ENCODE measurements around the gene SEC61A2. TPM values are rescaled to one million over a fixed set of nuclear protein-coding genes. Genes with fewer than 3 reads are reported as not detected.
A peak's percentile ranks its signal among the peaks of the same experiment; 100 is the strongest.

SEC61A2 gene
- total RNA-seq, 1 experiment from 2014 or later: 14.0 TPM

- H3K36me3 ChIP-seq: peaks cover 21% of the 10 kb centered on the region
- no peaks in the 10 kb centered on the region for H3K4me1 ChIP-seq
- no peak overlapping the region for H3K4me3 ChIP-seq
Measured at GRCh38 chr10:12180221-12180974, 50.9 kb downstream of the SEC61A2 start.

DNA sequence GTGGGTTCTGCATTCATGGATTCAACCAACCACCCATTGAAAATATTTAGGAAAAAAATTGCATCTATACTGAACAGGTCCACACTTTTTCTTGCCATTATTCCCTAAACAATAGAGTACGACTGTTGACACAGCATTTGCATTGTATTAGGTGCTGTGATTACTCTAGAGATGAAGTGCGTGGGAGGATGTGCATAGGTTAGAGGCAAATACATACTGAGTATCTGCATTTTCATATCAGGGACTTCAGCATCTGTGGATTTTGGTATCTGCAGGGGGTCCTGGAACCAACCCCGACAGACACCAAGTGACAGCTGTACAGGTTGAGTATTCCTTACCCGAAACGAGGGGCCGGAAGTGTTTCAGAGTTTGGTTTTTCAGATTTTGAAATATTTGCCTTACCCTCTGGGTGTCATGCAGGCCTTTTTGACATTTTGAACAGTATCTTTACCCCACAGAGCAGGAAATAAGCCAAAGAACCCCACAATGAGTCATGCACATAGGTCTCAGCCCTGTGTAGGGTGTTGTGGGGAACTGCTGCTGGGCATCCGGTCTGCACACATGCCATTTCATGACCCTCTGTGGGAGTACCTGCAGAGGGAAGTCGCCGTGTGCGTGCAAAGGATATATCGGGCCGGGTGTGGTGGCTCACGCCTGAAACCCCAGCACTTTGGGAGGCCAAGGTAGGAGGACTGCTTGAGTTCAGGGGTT, 51.7 kb downstream of the SEC61A2 start:
- DNase-seq: no peak
- no peaks in the 10 kb centered on the region for H3K4me1 ChIP-seq
- H3K27ac ChIP-seq: no peak overlapping the region
- no peak overlapping the region for H3K4me3 ChIP-seq
- H3K27me3 ChIP-seq: no peaks in the 10 kb centered on the region
- peaks cover 24% of the 10 kb centered on the region for H3K36me3 ChIP-seq
- H3K9me3 ChIP-seq (replicated peaks): no peaks in the 10 kb centered on the region

More at GRCh38 chr10:12180221-12180974, 50.9 kb downstream of the SEC61A2 start:
- H3K27me3 ChIP-seq: no peaks in the 10 kb centered on the region
- no peak overlapping the region for H3K27ac ChIP-seq
- no peak for DNase-seq
- H3K9me3 ChIP-seq (replicated peaks): no peaks in the 10 kb centered on the region

GRCh38 chr10:12184165-12184564, 54.7 kb downstream of the SEC61A2 start:
- H3K9me3 ChIP-seq (replicated peaks): no peaks in the 10 kb centered on the region
- H3K27me3 ChIP-seq: no peaks in the 10 kb centered on the region
- no peaks in the 10 kb centered on the region for H3K4me1 ChIP-seq
- peaks cover 9% of the 10 kb centered on the region for H3K36me3 ChIP-seq
- H3K4me3 ChIP-seq: no peak overlapping the region
- no peak overlapping the region for H3K27ac ChIP-seq
- no peak for DNase-seq

- Histone ChIP-seq H3K9me3 (replicated peaks) (no peaks in the 10 kb centered on the region), H3K4me3 (no peak overlapping the region), H3K4me1 (peaks cover under 1% of the 10 kb centered on the region; the same call in 1 of the 2 replicates), H3K27ac (no peak overlapping the region), H3K27me3 (no peaks in the 10 kb centered on the region), H3K36me3 (peaks cover 9% of the 10 kb centered on the region)
- no peak for DNase-seq
Measured at GRCh38 chr10:12186323-12186722, 56.8 kb downstream of the SEC61A2 start.

DNA sequence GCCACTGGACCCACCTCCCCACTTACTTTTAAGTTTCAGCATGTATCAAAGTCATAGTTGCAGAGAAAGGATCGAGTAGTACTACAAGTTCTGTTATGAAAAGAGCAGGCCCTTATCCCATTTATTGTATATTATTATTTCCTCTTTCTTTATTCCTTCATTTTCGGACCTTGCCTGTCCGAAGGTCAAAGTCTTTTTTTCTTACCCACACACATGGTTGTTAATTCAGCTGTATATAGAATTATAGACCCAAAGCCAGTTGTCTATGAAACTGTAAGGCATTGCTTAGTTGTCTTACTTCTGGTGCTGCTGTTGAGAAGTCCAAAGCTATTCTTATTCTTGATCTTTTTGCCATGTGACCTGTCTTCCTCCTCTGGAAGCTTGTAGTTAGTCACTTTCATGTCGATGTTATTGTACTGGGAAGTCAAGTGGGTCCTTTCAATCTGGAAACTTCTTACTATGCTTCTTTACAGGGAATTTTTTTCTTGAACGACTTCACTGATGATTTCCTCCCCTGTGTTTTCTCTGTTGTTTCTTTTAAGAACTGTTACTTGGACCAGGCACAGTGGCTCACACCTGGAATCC, 57.9 kb downstream of the SEC61A2 start:
- DNase-seq: no peak
- no peak overlapping the region for H3K27ac ChIP-seq
- no peak overlapping the region for H3K4me3 ChIP-seq
- no peaks in the 10 kb centered on the region for H3K27me3 ChIP-seq
- no peaks in the 10 kb centered on the region for H3K9me3 ChIP-seq (replicated peaks)
- H3K4me1 ChIP-seq: peaks cover 4% of the 10 kb centered on the region
- peaks cover 9% of the 10 kb centered on the region for H3K36me3 ChIP-seq

DNA sequence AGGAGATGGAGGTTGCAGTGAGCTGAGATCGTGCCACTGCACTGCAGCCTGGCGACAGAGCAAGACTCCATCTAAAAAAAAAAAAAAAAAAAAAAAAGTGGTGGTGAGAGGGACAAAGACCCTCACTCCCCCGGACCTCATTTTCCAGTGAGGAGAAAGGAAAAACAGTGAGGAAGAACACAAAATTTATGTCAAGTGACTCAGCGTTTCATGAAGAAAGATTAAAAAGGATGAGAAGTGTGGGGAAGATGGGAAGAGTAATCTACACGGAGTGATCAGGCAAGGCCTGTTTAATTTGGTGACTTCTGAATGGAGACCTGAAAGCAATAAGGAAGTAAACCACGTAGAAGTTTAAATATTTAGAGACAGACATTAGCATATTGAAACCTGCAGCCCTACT, 59.2 kb downstream of the SEC61A2 start:
- Histone ChIP-seq H3K9me3 (replicated peaks) (no peaks in the 10 kb centered on the region), H3K36me3 (peaks cover 9% of the 10 kb centered on the region), H3K4me3 (no peak overlapping the region), H3K4me1 (peaks cover 11% of the 10 kb centered on the region), H3K27me3 (no peaks in the 10 kb centered on the region), H3K27ac (no peak overlapping the region)
- DNase-seq: no peak

GRCh38 chr10:12189426-12189825, 59.9 kb downstream of the SEC61A2 start:
- H3K36me3 ChIP-seq: peaks cover 9% of the 10 kb centered on the region

DNA sequence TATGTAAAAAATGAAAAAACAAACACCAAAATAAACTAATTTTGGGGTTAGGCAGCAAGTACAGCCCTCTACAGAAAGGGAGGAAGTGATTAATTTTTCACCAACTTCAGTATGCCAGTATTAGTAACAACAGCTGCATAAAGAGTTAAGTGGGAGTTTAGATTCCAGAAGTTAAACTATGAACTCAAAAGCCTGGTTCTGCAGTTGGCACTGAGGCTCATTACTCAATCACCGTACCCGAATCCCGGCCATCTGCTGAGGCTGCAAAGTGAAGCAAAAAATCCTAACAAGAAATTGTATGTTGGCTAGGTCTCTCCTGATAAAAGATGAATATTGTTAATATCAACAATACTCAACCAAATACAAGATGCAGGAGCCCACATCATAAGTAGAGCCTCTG, 62.2 kb downstream of the SEC61A2 start:
- H3K27ac ChIP-seq: no peak overlapping the region
- no peaks in the 10 kb centered on the region for H3K27me3 ChIP-seq

More at GRCh38 chr10:12189426-12189825, 59.9 kb downstream of the SEC61A2 start:
- DNase-seq: no peak
- Histone ChIP-seq H3K27me3 (no peaks in the 10 kb centered on the region), H3K9me3 (replicated peaks) (no peaks in the 10 kb centered on the region), H3K27ac (no peak overlapping the region), H3K4me1 (peaks cover 11% of the 10 kb centered on the region), H3K4me3 (no peak overlapping the region)

GRCh38 chr10:12193193-12193592, 63.7 kb downstream of the SEC61A2 start:
- no peaks in the 10 kb centered on the region for H3K9me3 ChIP-seq (replicated peaks)
- DNase-seq: no peak
- H3K27me3 ChIP-seq: no peaks in the 10 kb centered on the region
- H3K4me1 ChIP-seq: peaks cover 13% of the 10 kb centered on the region
- no peaks in the 10 kb centered on the region for H3K36me3 ChIP-seq
- H3K27ac ChIP-seq: no peak overlapping the region
- no peak overlapping the region for H3K4me3 ChIP-seq

More for the DNA sequence above, 62.2 kb downstream of the SEC61A2 start:
- H3K4me3 ChIP-seq: no peak overlapping the region
- DNase-seq: peak in 1 of 2 experiments; percentile 21
- H3K36me3 ChIP-seq: no peaks in the 10 kb centered on the region
- no peaks in the 10 kb centered on the region for H3K9me3 ChIP-seq (replicated peaks)
- peaks cover 11% of the 10 kb centered on the region for H3K4me1 ChIP-seq

- no peaks in the 10 kb centered on the region for H3K9me3 ChIP-seq (replicated peaks)
- H3K27ac ChIP-seq: peak overlapping the region; percentile 86
- peak; percentile 14 to 21 for DNase-seq
- H3K36me3 ChIP-seq: peaks cover 10% of the 10 kb centered on the region
- peaks cover 13% of the 10 kb centered on the region for H3K4me1 ChIP-seq
- H3K27me3 ChIP-seq: no peaks in the 10 kb centered on the region
- H3K4me3 ChIP-seq: peak overlapping the region; percentile 82
Measured at GRCh38 chr10:12194752-12195271, 65.3 kb downstream of the SEC61A2 start.

- peak overlapping the region; percentile 86 for H3K27ac ChIP-seq
- no peaks in the 10 kb centered on the region for H3K27me3 ChIP-seq
- peak overlapping the region; percentile 82 for H3K4me3 ChIP-seq
- H3K4me1 ChIP-seq: peaks cover 13% of the 10 kb centered on the region
- no peak for DNase-seq
- peaks cover 12% of the 10 kb centered on the region for H3K36me3 ChIP-seq
- no peaks in the 10 kb centered on the region for H3K9me3 ChIP-seq (replicated peaks)
Measured at GRCh38 chr10:12195281-12195602, 65.8 kb downstream of the SEC61A2 start.

DNA sequence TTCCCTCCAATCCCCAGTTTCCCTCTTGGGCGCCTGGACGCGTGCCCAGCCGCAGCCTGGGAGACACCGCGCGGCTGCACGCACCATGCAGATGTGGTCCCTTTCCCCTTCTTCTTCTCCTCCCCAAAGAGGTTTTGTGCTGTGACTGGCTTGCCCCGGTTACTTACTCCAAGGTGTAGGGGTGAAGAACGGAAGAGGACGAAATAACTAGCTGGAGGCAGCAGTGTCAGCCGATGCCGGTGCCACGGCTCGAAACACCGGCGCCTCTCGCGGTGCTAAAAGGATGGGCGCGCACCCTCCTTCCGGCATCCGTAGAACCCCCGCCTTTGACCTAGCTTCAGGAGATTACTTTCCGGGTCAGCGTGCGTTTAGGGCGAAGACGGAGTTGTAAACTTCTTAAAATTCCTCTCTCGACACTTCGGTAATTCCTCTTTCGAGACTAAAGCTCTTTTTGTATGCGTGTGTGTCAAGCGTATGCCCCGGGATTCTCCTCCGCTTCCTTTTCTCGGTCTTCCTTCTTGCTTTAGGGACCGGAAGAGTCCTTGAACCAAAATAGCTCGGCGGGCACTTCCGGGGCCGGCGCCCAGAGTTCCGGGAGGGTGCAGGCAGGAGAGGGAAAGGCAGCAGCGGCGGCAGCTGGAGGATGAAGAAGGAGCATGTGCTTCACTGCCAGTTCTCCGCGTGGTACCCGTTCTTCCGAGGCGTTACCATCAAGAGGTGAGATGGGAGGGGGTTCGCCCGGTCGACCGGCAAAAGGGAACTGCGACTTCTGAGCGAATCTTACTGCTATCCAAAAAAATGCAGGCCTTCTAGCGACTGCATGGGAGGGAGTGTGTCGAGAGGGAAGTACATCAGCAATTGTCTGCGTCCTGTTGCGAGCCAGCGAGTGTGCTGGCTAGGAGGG, 66.4 kb downstream of the SEC61A2 start, which contains the start of the genes CDC123 and NUDT5:
Gene CDC123 (plus strand): TSS at position 586 of the 904 bp plus-strand sequence. CDS start 58 bp downstream, at position 644.
Gene NUDT5 (minus strand): TSS at position 289 of the 904 bp plus-strand sequence. CDS start 9,600 bp downstream, outside the sequence.
- H3K4me1 ChIP-seq: peaks cover 13% of the 10 kb centered on the region
- DNase-seq: peak; percentile 87 to 88
- no peaks in the 10 kb centered on the region for H3K9me3 ChIP-seq (replicated peaks)

GRCh38 chr10:12196531-12197211, 67.2 kb downstream of the SEC61A2 start:
- Histone ChIP-seq H3K36me3 (peaks cover 16% of the 10 kb centered on the region), H3K9me3 (replicated peaks) (no peaks in the 10 kb centered on the region), H3K27ac (peak overlapping the region; percentile 86), H3K4me1 (peaks cover 10% of the 10 kb centered on the region; the same call in 1 of the 2 replicates), H3K27me3 (no peaks in the 10 kb centered on the region), H3K4me3 (peak overlapping the region; percentile 82)
- DNase-seq: no peak

More for the DNA sequence above, 66.4 kb downstream of the SEC61A2 start, which contains the start of the genes CDC123 and NUDT5:
- H3K27me3 ChIP-seq: no peaks in the 10 kb centered on the region
- peak within 1 kb of the TSS; percentile 82 for H3K4me3 ChIP-seq
- H3K36me3 ChIP-seq: peaks cover 13% of the 10 kb centered on the region
- peak within 1 kb of the TSS; percentile 86 for H3K27ac ChIP-seq
